GM18517 (cell line): ENCODE results near the gene FSIP1.

Experiments used
- ATAC-seq: cut with Tn5 transposase; IDR thresholded peaks from one replicate; pipeline ENCODE4 v1.9.1; 2021; ENCODE audit warnings: mild to moderate bottlenecking, moderate library complexity; ENCODE audit not compliant: unreplicated experiment

The FSIP1 gene

DNA sequence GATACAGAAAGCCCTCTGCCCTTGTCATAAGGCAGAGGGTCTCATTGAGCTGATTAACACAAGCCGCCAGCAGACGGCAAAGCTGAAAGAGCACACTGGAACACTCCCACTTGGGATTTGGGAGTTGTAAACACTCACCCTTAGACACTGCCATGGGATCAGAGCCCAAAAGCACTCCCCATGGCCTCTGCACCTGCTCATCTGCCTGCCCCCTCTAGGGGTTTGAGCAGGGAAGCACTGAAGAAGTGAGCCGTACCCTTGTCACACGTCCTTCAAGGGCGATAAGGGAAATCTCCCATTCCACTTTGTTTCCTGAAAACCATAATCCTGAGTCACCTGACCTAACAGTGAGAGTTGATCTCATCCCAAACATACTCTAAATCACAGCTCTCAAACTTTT lies 14.7 kb downstream of the FSIP1 start:
- ATAC-seq, result no peak

GRCh38 chr15:39761006-39761405 lies 21.6 kb downstream of the FSIP1 start:
- ATAC-seq, result no peak

DNA sequence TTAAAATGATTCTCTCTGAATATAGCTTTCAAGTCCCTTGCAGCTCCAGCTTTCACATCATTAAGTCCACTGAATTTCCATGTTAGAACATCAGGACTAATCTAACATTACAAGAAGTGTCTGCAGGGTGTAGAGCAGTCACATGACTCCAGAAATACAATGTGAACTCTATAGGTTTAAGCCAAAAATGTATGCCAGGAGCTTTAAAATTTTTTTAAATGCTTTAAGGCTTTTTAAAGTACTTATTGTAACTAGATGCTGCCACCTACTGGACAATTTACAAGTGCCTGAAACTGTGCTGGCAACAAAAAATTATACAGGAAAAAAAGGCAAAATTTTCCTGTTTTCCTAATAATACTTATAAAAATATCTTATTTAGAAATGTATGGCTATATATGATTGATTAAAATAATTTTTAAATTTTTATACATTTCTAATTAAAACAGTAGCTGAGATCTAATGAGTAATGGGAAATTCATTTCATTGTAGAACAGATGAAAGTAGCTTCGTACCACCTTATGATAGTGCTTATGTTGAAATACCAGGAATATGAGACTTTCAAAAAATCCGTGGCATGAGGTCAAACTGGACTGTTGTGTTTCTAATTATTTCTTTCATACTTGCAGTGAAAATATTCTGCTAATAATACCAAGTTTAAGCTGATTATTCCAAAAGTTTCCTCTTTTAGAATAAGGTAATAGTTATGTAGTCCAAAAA lies 25.7 kb downstream of the FSIP1 start:
- no peak for ATAC-seq

- ATAC-seq, result no peak
These were observed 29.6 kb downstream of the FSIP1 start for GRCh38 chr15:39752991-39753390.

GRCh38 chr15:39752246-39752645 lies 30.4 kb downstream of the FSIP1 start:
- no peak for ATAC-seq

DNA sequence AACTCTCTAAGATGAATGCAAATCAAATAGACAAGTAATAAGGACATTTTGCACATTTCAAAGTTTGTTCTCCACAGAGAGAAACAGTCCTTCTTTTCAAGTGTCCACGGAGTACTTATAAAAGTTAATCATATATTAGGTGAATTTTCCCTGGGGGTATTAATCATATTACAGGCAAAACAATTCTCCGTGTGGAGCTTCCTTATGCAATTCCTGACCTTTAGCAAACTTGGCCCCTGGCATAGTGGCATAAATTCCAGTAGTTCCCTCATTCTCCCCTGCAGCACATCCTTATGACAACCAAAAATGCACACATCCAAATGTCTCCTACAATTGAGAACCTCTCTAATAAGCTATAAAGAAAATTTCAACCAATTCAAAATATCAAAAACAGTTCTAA lies 34.4 kb downstream of the FSIP1 start:
- no peak for ATAC-seq

DNA sequence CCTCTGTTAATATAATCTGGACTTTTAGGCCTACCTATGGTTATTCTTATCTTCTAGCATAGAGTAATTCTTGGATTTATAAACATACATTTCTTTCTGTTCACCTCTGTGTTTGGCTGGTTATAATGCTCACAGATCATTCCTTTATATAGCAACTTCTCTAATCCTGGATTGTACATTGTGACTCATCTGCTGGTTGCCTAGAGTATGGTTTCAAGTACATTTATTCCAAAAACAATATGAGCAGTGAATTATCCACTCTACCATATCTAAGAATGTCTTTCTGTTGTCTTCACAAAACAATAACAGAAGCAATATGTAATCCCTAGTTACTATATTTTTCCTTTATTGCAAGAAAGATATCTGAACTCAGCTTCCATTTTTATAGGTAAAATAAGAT lies 35.3 kb downstream of the FSIP1 start:
- ATAC-seq, result no peak

DNA sequence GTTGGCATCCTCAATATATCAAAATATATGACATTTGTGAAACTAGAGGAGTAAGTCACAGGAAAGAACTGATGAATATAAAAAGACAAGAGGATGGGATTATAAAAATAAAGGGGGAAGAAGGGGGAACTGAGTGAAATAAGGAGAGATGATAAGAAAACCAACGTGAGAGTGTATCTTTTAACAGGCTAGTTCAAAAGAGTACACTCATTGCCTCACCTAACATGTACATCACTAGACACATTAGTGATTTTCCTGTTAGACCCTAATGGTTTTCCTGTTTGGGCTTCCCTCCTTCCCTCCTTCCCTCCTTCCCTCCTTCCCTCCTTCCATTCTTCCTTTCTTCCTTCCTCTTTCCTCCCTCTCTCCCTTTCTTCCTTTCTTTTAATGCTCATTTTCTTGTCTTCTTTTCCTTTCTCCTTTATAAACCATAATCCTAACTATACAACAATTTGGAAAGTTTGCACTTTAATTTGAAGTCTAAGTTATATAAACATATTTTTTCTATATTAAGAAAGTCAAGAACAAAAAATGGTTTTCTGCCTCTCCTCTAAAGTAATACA lies 35.8 kb downstream of the FSIP1 start:
- no peak for ATAC-seq

- no peak for ATAC-seq
These were observed 36.5 kb downstream of the FSIP1 start for GRCh38 chr15:39746176-39746575.

- ATAC-seq, result no peak
These were observed 37.2 kb downstream of the FSIP1 start for GRCh38 chr15:39745415-39745814.

DNA sequence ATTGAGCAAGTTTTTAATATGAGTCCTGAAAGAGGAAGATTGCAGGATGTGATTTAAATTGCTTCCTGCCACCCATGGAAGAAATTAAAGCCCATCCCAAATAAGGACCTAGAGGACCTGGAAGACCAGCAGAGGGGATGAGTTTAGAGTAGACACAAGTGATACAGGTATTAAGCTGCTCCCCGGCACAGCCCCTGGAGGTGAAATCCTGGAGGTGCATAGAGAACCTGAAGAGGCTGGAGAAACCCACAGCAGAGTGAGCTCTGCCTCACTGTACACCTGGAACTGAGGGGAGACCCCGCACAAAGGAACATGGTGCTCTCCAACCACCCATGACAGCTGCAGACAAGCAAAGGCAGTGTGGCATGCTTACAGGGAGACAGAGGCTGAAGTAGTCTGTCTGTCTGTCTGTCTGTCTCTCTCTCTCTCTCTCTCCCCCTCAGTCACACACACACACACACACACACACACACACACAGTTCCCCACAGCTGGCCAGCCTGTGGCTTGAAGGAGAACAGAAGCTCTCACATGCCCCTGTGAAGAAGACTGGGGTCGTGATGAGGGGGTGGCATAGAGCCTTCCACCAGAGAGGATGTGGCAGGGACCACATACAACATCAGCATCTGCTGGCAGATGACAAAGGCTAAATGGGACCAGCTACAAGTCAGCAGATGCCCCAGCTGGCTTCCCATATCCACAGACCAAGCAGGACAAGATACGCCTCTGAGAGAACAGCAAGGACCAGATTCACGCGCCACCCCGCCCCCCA lies 38.1 kb downstream of the FSIP1 start:
- ATAC-seq, result no peak

GRCh38 chr15:39743611-39744010 lies 39.0 kb downstream of the FSIP1 start:
- ATAC-seq, result no peak

DNA sequence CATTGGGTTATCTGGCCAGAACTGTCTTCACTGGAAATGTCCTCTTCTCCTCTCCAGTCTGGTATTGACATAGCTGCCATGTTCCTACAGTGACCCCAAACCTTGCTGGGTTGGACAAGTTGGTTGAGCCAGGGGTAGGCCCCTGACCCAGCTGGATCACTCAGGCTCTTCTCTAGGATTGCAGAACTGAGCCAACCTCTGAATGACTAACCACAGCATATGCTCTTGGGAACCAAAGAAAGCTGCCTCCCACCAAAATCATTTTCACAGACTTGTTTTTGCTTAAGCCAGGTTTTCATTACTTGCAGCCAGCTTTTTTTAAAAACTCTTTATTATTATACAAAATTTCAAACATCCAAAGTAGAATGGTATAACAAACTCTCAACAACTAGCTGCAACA lies 41.4 kb downstream of the FSIP1 start:
- no peak for ATAC-seq

DNA sequence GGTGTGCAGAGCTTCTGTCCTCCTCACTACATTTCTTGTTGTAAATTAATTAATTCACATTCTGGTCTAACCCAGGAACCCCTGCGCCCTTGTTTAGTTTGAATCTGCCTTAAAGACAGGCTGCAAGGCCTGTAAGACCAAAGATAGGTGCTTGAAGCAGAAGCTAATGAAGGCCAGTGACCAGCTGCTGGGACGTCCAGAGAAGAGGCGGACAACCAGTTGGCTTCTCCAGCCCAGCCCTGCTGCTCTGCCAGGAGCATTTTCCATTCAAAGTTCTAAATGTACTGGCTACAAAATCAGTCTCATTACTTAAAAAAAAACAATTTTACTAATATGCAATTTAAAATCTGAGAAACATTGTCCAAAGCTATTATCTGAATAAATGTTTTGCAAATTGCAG lies 43.6 kb downstream of the FSIP1 start:
- no peak for ATAC-seq

DNA sequence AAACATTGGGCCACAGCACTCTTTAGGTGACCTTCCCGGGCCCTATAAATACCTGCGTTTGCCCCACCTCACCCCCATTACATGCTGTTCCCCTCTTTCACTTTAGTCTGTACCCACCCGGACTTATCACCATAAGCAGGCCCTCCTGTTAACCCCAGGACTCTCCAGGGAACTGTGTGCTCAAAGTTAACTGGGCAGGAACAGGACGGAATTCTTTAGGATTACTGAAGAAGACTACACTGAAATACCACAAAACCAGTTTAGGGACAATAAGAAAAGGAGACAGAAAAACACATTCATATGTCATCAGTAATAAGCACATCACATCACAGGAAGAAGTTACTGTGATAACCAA lies 45.5 kb downstream of the FSIP1 start:
- ATAC-seq, result no peak

DNA sequence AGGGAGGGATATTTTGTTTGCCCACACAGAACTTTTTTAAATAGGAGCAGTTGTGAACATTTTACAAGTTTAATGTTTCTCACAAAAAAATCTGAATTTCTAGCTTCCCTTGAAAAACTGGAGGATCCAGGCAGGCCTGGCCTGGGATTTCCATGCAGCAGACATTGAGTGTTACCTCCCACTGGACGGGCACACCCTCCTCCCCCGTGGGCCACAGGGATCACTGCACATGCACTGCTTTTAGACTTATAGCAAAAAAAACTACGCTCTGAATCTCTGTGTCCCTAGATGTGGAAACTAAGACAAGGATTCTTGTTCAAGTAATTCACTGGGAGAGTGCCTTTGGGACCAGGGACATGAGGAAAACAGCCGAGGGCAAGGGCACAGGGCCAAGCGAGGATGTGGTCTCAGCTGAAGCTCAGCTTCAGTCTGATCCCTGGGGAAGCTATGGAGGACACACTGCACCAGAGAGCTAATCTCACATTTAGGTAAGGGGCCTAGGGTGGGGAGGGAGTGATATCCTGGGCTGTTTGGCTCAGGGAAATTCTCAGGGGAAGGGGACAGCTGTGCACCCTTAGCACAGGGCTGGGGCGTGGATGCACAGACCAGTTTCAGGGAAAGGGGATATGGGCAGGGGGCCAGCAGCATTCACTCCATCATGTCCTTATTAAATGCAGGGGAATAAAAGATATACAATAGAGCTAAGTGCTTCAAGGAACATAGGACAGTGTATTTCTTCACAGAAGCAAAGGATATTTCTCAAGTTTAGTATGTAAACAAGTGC lies 46.0 kb downstream of the FSIP1 start:
- no peak for ATAC-seq

- ATAC-seq, result no peak
These were observed 47.4 kb downstream of the FSIP1 start for GRCh38 chr15:39735120-39735717.

DNA sequence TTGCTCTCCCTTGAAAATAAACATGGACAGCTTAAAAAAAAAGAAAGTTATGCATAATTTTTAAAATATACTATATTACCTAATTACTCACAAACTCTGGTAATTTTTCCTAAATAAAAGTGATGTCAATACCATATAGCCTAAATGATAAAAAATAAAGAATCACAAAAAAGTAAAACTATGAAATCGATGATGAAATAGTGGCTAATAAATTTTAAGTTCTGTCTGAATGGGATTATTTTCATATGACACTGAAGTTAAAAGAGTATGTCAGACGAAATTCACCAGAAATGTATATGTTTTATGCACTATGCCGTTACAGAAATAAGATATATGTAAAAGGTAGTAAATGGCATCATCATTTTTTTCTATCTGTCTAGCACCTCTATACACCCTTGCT lies 51.4 kb downstream of the FSIP1 start:
- ATAC-seq, result no peak

- ATAC-seq, result no peak
These were observed 52.1 kb downstream of the FSIP1 start for GRCh38 chr15:39730552-39730951.

DNA sequence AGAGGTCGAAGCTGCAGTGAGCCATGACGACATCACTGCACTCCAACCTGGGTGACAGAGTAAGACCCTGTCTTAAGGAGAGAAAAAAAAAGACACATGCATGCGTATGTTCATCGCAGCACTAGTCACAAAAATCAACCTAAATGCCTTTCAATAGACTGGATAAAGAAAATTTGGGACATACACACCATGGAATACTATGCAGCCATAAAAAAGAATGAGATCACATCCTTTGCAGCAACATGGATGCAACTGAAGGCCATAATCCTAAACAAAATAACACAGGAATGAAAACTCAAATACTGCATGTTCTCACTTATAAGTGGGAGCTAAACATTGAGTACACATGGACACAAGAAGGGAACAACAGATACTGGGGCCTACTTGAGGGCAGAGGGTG lies 53.1 kb downstream of the FSIP1 start:
- no peak for ATAC-seq

DNA sequence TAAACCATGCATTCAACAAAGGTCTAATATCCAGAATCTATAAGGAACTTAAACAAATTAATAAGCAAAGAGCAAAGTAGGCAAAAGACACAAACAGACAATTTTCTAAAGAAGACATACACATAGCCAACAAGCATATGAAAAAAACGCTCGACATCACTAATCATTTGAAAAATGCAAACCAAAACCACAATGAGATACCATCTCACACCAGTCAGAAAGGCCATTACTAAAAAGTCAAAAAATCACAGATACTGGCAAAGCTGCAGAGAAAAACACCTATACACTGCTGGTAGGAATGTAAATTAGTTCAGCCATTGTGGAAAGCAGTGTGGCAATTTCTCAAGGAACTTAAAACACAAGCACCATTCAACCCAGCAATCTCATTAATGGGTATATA lies 53.8 kb downstream of the FSIP1 start:
- no peak for ATAC-seq
